Measurements from ENCODE around the gene LHFPL4.

Gene LHFPL4

GRCh38 chr3:9469986-9470385 lies 83.6 kb downstream of the LHFPL4 start:
- TF ChIP-seq FOXP2 (optimal IDR thresholded peaks at IDR 0.05; ENCODE audit: borderline replicate concordance, extremely low read depth, extremely low read length, insufficient read depth): no peak
- no peak for TF ChIP-seq TAF1 (IDR thresholded peaks at IDR 0.05; ENCODE audit: borderline replicate concordance, insufficient read depth, low read length)
- TF ChIP-seq REST (IDR thresholded peaks at IDR 0.05; ENCODE audit: insufficient read depth in 1 of 2, low read depth in 2 of 2, low read length in 2 of 2): no peak
- TF ChIP-seq SIN3A (IDR thresholded peaks at IDR 0.05; ENCODE audit: borderline replicate concordance, insufficient read depth, low read length): no peak
- no peak for TF ChIP-seq POLR2AphosphoS5 (IDR thresholded peaks at IDR 0.05; ENCODE audit: low read depth, low read length)

GRCh38 chr3:9468460-9468859 lies 85.2 kb downstream of the LHFPL4 start:
- TF ChIP-seq POLR2AphosphoS5 (IDR thresholded peaks at IDR 0.05; ENCODE audit: low read depth, low read length) (no peak), TAF1 (IDR thresholded peaks at IDR 0.05; ENCODE audit: borderline replicate concordance, insufficient read depth, low read length) (no peak), SIN3A (IDR thresholded peaks at IDR 0.05; ENCODE audit: borderline replicate concordance, insufficient read depth, low read length) (no peak), REST (IDR thresholded peaks at IDR 0.05; ENCODE audit: insufficient read depth in 1 of 2, low read depth in 2 of 2, low read length in 2 of 2) (no peak), FOXP2 (optimal IDR thresholded peaks at IDR 0.05; ENCODE audit: borderline replicate concordance, extremely low read depth, extremely low read length, insufficient read depth) (no peak)

- no peak for TF ChIP-seq POLR2AphosphoS5 (IDR thresholded peaks at IDR 0.05; ENCODE audit: low read depth, low read length)
- TF ChIP-seq TAF1 (IDR thresholded peaks at IDR 0.05; ENCODE audit: borderline replicate concordance, insufficient read depth, low read length): no peak
- no peak for TF ChIP-seq SIN3A (IDR thresholded peaks at IDR 0.05; ENCODE audit: borderline replicate concordance, insufficient read depth, low read length)
- no peak for TF ChIP-seq FOXP2 (optimal IDR thresholded peaks at IDR 0.05; ENCODE audit: borderline replicate concordance, extremely low read depth, extremely low read length, insufficient read depth)
- TF ChIP-seq REST (IDR thresholded peaks at IDR 0.05; ENCODE audit: insufficient read depth in 1 of 2, low read depth in 2 of 2, low read length in 2 of 2): no peak
These were observed 86.2 kb downstream of the LHFPL4 start for GRCh38 chr3:9467451-9467850.

- TF ChIP-seq TAF1 (IDR thresholded peaks at IDR 0.05; ENCODE audit: borderline replicate concordance, insufficient read depth, low read length) (no peak), SIN3A (IDR thresholded peaks at IDR 0.05; ENCODE audit: borderline replicate concordance, insufficient read depth, low read length) (no peak), POLR2AphosphoS5 (IDR thresholded peaks at IDR 0.05; ENCODE audit: low read depth, low read length) (no peak), FOXP2 (optimal IDR thresholded peaks at IDR 0.05; ENCODE audit: borderline replicate concordance, extremely low read depth, extremely low read length, insufficient read depth) (no peak), REST (IDR thresholded peaks at IDR 0.05; ENCODE audit: insufficient read depth in 1 of 2, low read depth in 2 of 2, low read length in 2 of 2) (no peak)
These were observed 98.0 kb downstream of the LHFPL4 start for GRCh38 chr3:9455596-9456131.

- TF ChIP-seq REST (IDR thresholded peaks at IDR 0.05; ENCODE audit: insufficient read depth in 1 of 2, low read depth in 2 of 2, low read length in 2 of 2) (no peak), TAF1 (IDR thresholded peaks at IDR 0.05; ENCODE audit: borderline replicate concordance, insufficient read depth, low read length) (no peak), SIN3A (IDR thresholded peaks at IDR 0.05; ENCODE audit: borderline replicate concordance, insufficient read depth, low read length) (no peak), POLR2AphosphoS5 (IDR thresholded peaks at IDR 0.05; ENCODE audit: low read depth, low read length) (no peak), FOXP2 (optimal IDR thresholded peaks at IDR 0.05; ENCODE audit: borderline replicate concordance, extremely low read depth, extremely low read length, insufficient read depth) (no peak)
These were observed 101.2 kb downstream of the LHFPL4 start for GRCh38 chr3:9452417-9452816.
